GM08714 (cell line): Measurements from ENCODE around the gene ASTN2.

Experiments
- H3K4me3 ChIP-seq: fragments of 200-500 bp; sonication (Bioruptor generic); 2 replicates; pipeline ENCODE4 v1.5.1; 2014; ENCODE audit warnings: mild to moderate bottlenecking, low read length, inconsistent platforms
- ZNF274 ChIP-seq: IDR thresholded peaks from 2 replicates; pipeline ENCODE4 v1.6.1; 2012; ENCODE audit warnings: mild to moderate bottlenecking, low read depth, low read length

The ASTN2 gene

GRCh38 chr9:117434566-117434965 is 19.7 kb upstream of the ASTN2 start:
- TF ChIP-seq ZNF274: no peak
- no peak overlapping the region for H3K4me3 ChIP-seq

DNA sequence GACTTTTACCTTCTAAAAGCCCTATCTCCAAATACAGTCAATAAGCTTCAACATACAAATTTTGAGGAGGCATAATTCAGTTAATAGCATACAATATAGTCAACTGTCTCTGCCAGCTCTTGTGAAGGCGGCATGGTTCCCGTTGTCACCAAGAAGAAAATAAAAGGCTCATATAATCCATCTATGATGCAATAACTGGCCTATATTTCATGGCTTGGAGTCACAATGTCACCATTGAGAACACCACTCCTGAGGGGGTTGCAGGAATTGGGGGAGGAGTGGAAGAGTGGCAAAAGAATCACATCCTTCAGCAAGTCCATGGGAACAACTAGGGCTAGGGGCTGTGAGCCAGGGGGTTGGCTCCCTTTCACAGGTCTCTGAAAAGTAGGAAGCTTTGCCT is 16.0 kb upstream of the ASTN2 start:
- H3K4me3 ChIP-seq: no peak overlapping the region
- no peak for TF ChIP-seq ZNF274

DNA sequence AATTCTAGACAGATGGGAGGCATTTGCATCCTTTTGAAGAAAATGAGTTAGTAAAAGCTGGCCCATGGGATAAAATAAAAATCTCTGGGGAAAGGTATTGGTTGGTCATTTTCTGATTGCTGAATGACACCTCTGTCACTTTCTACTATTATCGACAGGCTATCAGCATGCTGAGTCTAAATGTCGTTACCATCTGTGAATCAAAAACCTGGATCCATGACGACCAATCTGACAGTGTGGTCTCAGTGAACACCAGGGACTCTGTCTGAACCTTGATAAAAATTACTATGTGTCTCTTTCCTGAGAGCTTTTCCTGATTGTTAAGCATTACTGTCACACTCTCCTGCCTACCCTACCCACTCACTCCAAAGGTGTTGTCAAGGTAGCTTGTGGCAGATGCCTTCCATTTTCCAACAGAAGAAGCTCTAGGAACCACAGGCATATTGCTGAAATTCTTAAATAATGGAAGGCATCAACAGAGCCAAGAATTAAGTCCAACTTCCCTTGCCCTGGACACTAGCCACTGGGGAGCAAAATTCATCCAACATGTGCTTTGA is 12.6 kb upstream of the ASTN2 start:
- no peak overlapping the region for H3K4me3 ChIP-seq
- TF ChIP-seq ZNF274: no peak

GRCh38 chr9:117425566-117425965 is 10.7 kb upstream of the ASTN2 start:
- H3K4me3 ChIP-seq: no peak overlapping the region
- no peak for TF ChIP-seq ZNF274

DNA sequence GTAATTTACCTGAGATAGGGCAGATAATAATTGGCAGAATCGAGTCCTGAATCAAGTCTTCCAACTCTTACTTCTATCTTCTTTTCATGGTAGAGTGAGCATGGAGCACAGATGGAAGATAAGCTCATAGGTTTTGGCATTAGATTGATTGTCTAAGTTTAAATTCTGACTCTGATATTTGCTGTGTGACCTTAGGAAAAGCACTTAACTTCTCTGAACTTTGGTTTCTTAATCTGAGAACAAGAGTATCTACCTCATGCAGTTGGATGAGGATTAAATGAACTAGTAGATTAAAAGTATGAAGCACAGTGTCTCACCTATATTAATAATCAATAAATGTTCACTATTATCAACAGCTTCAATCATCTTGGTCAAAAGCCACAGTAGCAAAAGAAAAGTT is 9.4 kb upstream of the ASTN2 start:
- TF ChIP-seq ZNF274: no peak
- H3K4me3 ChIP-seq: no peak overlapping the region

- H3K4me3 ChIP-seq: no peak overlapping the region
- no peak for TF ChIP-seq ZNF274
Measured at GRCh38 chr9:117418111-117418510, 3.3 kb upstream of the ASTN2 start.

DNA sequence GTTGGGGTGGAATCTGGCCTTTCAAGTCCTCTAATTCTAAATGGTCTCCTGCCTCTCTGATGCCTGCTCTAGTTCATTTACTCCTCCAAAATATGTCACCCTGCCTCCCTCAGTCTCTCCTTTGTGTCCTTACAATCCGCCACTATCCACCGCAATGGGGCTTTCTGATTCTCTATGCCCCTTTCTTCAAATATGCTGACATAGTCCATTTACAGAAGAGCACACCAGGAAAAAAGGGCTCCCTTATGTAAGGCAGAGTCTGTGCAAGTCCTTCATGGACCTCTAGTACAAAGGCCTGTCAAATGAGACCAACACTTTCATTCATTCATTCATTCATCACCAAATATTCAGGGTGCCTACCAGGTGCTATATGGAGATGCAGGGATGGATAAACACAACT is 2.0 kb upstream of the ASTN2 start:
- TF ChIP-seq ZNF274: no peak

DNA sequence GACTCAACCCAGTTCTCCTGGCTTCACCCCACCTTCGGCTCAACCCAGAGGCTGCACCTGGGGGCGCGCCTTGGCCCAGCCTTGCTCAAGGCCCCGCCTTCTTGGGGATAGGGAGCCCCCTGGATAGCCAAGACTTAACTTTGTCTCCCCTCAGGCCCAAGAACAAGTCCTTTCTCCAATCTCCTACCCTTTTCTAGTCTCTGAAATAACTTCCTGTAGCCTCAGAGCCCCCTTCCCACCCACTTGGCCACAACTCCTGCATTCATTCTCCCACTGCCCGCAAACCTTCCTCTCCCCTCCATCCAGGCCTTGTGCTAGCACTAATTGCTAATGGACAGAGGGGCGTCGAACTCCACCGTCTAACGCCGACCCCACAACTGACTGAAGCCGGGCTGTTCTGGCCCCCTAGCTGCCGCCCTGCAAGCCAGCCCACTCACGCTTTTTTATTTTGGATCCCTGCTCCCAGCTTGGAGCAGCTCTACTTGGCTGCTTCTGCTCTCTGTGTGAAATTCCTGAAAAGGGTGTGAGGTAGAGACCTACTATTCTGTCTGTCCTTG is 579 bp upstream of the ASTN2 start:
- no peak for TF ChIP-seq ZNF274
- H3K4me3 ChIP-seq: no peak overlapping the region

More for the DNA sequence above, 2.0 kb upstream of the ASTN2 start:
- H3K4me3 ChIP-seq: no peak overlapping the region

GRCh38 chr9:117414220-117414905 is 494 bp downstream of the ASTN2 start:
- H3K4me3 ChIP-seq: no peak overlapping the region
- no peak for TF ChIP-seq ZNF274

DNA sequence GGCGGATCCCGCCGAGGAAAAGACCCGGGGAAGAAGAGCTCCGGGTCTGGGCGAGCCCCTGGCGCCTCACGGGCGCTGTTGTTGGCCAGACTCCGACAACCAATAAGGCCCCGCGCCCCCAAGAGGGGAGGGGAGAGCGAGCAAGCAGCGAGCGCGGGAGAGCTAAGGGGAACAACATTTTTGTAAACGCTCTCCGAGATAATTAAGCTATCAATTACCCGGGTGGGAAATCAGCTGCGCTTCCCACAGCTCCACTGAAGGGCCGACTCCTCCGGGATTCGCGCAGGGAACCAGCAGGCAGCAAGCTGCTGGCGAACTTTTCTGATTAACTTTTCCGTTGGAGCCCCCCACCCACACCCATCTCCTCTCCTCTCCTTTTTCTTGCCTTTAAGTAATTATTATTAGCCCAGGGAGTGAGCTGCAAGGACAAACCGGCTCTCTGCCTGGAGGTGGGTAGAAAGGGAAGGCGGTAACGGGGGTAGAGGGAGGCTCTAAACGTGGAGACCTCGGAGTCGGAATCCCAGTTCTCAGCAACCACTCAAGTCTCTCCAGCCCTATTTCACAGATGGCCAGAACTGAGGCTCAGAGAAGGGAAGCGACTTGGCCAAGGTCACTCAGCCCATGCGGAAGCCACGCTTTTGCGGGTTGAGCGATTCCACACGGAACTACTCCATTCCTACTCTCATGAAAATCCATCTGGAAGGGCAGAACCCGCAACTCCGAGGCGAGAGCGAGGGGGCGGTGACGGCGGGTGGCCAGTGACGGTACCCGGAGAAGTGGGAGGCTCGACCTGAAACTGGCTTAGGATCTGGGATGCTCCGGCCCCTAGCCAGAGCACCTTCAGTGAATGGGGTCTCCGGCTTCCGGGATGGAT is 1.3 kb downstream of the ASTN2 start:
- TF ChIP-seq ZNF274: no peak
- no peak overlapping the region for H3K4me3 ChIP-seq

- no peak overlapping the region for H3K4me3 ChIP-seq
Measured at GRCh38 chr9:117412841-117413240, 2.0 kb downstream of the ASTN2 start.

GRCh38 chr9:117412006-117412715 is 2.7 kb downstream of the ASTN2 start:
- TF ChIP-seq ZNF274: no peak
- H3K4me3 ChIP-seq: no peak overlapping the region

More at GRCh38 chr9:117412841-117413240, 2.0 kb downstream of the ASTN2 start:
- no peak for TF ChIP-seq ZNF274

- no peak overlapping the region for H3K4me3 ChIP-seq
- no peak for TF ChIP-seq ZNF274
Measured at GRCh38 chr9:117411547-117411946, 3.3 kb downstream of the ASTN2 start.

GRCh38 chr9:117409321-117409720 is 5.5 kb downstream of the ASTN2 start:
- H3K4me3 ChIP-seq: no peak overlapping the region
- no peak for TF ChIP-seq ZNF274
